Adipose tissue (tissue), 3 donors: Measurements from ENCODE around the gene RTL10. TPM values are rescaled to one million over a fixed set of nuclear protein-coding genes. Genes with fewer than 3 reads are reported as not detected.

ENCODE experiments used
- H3K27ac ChIP-seq: one replicate; pipeline ENCODE4 v1.5.1; 2013; ENCODE audit warnings: low read depth, low read length
- WGBS, 3 donors: extraction: QIAGEN DNeasy Blood & Tissue Kit; methylation state at CpG; one replicate each; pipeline ENCODE4 v1.1.7; 2013; 5-methylcytosine and 5-hydroxymethylcytosine counted together
- polyA plus RNA-seq, 3 donors: library from polyadenylated mRNA; stranded (reverse); fragments of 200-250 nt; gene quantifications; one replicate each; pipeline ENCODE4 v1.2.3, GENCODE V29; 2013
- donor health status: healthy with polysubstance abuse.
- donor health status: Bipolar disorder and iron deficiency.
- donor health status: healthy.

RTL10 gene
- polyA plus RNA-seq, 3 donors = 3.1 to 4.3 (median 3.8) TPM

DNA sequence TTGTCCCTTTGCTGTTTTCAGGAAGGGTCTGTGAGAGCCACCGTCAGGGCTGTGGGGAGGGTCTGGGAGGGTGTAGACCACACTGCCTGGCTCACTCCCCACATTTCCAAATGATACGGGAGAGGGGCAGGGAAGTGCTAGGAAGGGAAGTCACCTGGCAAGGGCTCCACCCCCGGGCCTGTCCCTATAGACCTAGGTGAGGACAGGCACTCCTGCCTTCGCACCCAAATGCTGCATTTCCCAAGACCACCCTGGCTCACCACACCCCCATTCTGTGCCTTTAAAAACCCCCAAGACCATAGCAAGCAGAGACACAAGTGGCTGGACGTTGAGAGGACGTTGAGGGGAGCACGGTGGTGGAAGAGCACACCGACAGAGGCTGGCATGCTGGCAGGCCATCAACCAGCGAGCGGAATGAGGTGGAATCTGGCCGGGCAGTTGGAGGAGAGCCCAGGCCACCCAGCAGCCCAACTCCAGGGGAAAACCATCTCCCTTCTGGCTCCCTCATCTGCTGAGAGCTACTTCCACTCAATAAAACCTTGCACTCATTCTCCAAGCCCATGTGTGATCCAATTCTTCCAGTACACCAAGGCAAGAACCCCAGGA lies 45.7 kb downstream of the RTL10 start:
- no peak overlapping the region for H3K27ac ChIP-seq
- WGBS, 3 donors = 74 to 88% (median 86%) methylated on average over 11 of the region's 11 CpGs

DNA sequence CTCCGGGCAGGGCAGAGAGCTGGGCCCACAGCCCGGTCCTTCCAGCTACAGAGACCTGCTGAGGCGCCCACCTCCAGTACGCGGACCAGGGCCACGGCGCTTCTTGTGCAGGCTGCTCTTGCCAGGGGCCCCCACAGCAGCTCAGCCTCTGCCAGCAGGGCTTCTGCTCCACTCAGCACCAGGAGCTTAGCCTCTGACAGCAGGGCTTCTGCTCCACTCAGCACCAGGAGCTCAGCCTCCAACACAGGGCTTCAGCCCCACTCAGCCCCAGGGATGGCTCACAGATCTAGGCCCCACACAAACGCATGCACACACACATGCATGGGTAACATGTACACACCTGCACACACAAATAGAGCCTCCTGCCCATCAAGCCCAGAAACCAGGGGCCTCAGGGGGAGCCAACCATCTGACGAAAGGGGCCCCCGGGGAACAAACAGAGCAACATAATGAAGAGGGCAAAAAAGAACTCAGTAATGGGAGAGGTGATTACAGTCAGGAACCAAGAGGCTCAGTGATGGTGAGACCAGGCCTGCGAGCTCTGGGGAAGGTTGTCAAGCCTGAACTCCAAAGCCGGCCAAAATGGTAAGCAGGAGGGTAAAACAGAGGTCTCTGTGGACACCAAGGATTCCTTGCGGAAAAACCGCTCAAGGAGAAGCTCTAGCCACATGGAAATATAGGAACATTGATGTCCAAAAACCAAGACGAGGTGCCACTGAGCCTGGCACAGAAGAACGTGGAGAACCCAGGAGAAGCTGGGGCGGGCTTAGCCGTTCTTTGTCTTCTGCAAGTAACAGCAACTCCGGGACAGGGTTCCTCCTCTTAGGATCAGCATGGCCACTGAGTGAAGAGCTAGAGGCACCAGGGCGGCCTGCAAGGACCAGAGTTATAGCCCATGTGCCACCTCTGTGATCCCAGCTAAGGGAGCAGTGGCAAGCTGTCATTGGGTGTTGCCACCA lies 46.5 kb downstream of the RTL10 start:
- no peak overlapping the region for H3K27ac ChIP-seq
- 94 to 95% (median 94%) methylated on average over 20 of the region's 20 CpGs for WGBS, 3 donors

GRCh38 chr22:19807161-19807913 lies 47.3 kb downstream of the RTL10 start:
- no peak overlapping the region for H3K27ac ChIP-seq
- WGBS, 3 donors = 95 to 96% (median 95%) methylated on average over 15 of the region's 15 CpGs

DNA sequence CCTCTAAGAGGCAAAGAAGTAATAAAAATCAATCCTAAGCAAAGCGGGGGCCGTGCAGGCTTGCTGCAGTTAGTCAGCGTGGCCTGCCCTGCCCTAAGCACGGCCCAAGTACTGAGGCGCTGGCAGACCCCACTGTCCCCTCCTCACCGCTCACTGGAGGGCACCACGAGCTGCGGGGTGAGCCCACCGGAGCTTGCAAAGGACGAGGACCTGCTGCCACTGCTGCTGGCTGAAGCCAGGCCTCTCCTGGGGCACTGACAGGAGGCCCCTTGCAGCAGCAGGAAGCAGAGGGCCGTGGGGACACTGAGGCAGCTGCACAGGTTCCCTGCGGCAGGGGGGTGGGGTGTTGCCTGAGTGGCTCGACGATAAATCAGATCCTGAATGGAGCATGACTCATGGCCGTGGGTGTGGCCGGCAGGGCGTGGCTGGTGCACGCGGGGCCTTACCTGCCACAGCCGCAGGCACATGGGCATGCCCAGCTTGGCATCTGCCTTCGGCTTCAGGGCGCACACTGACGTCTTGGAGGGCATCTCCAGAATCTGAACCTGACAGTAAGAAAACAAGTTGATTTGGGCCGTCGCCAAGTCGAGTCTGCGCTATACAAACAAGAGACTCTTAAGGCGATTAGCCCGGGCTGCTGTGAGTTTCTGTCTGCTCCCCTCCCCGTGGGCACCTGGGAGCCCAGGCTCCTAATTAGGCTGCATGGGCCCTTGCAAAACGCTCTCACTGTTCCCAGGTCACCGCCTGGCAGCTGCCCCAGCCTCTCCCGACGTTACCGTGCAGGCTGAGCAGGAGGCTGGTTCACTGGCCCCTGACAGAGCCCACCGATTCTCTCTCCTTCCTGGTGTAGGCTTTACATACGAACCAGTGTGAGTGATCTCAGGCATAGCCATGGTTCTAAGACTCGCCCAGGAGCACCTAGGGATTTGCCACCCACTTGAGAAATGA lies 48.2 kb downstream of the RTL10 start:
- WGBS, 3 donors = 70 to 74% (median 73%) methylated on average over 37 to 38 of the region's 38 CpGs
- no peak overlapping the region for H3K27ac ChIP-seq

DNA sequence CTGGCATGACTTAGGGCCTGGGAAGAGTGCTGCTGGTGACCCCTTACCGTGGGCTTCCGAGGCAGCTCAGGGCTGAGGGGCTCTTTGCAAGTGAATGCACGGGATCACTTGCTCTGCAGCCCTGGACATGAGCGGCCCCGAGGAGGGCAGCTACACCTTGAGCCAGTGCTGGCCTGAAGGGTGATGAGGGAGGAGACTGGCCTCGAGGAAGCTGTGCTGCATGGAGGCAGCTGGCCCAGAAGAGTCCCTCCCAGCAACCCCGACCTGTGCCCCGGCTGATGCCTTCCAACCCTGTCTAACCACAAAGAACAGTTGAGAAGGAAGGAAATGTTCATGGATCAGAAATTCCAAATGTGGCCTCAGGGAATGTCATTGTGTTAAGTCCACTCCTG lies 48.9 kb downstream of the RTL10 start:
- 79 to 81% (median 81%) methylated on average over 8 of the region's 8 CpGs for WGBS, 3 donors
- H3K27ac ChIP-seq = no peak overlapping the region

Other genes with a start within 250 kb of the RTL10 start
- gene SEPTIN5, start 140.4 kb downstream of the RTL10 start, polyA plus RNA-seq = 10 to 100 TPM in 1 of 3 donors, 1 to 10 TPM in 2; 5.3 to 18.8 (median 7.5) TPM
- 1 to 10 TPM in 2 of 3 donors, under 1 TPM in 1; 0.63 to 3.6 (median 1.7) TPM for gene GP1BB, start 131.3 kb downstream of the RTL10 start, polyA plus RNA-seq
- 1 to 10 TPM in 2 of 3 donors, under 1 TPM in 1; 0.52 to 4.9 (median 1.8) TPM for gene TBX1, start 94.1 kb downstream of the RTL10 start, polyA plus RNA-seq
- 1 to 10 TPM; 3.5 to 6.6 (median 4.3) TPM for gene GNB1L, start within 50 bp of the RTL10 start, polyA plus RNA-seq
- 100 to 1,000 TPM in 2 of 3 donors, 10 to 100 TPM in 1; 70.9 to 173 (median 133) TPM for gene COMT, start 86.9 kb upstream of the RTL10 start, polyA plus RNA-seq
- gene TXNRD2, start 86.9 kb upstream of the RTL10 start, polyA plus RNA-seq = 10 to 100 TPM; 13.6 to 21.8 (median 16.6) TPM
- gene ARVCF, start 161.9 kb upstream of the RTL10 start, polyA plus RNA-seq = 1 to 10 TPM; 4.0 to 9.8 (median 8.5) TPM
- gene TANGO2, start 166.2 kb upstream of the RTL10 start, polyA plus RNA-seq = 10 to 100 TPM; 11.1 to 30.9 (median 20.5) TPM
- 10 to 100 TPM; 10.1 to 15.6 (median 12.9) TPM for gene DGCR8, start 225.4 kb upstream of the RTL10 start, polyA plus RNA-seq